Heart left ventricle (tissue), 16 donors: ENCODE data around the gene ZNF362. TPM values are rescaled to one million over a fixed set of nuclear protein-coding genes. Genes with fewer than 3 reads are reported as not detected.

Experiments used
- ATAC-seq, 4 donors: fragments of 200-7000 bp; cut with Tn5 transposase; one replicate each; pipeline ENCODE4 v1.9.1; 2020 to 2022; ENCODE audit warnings: moderate library complexity in 4 of 4, mild to moderate bottlenecking in 3 of 4, moderate number of reproducible peaks in 1 of 4
- DNase-seq, 5 donors: peaks; one replicate each; pipeline ENCODE4 v3.0.0-alpha.2; 2020
- H3K27ac ChIP-seq, 12 donors: fragments of 200-600 bp; sonication (generic) in 4 of 12; one replicate each; pipeline versions ENCODE4 v1.5.0 to v1.8.0; 2016 to 2022; ENCODE audit warnings: mild to moderate bottlenecking in 2 of 12
- H3K27me3 ChIP-seq, 9 donors: fragments of 200-600 bp; sonication (generic) in 2 of 9; one replicate each; pipeline versions ENCODE4 v1.5.1 to v1.8.0; 2016 to 2022; ENCODE audit warnings: mild to moderate bottlenecking in 3 of 9
- H3K36me3 ChIP-seq, 9 donors: fragments of 200-600 bp; sonication (generic) in 2 of 9; one replicate each; pipeline versions ENCODE4 v1.5.0 to v1.8.0; 2018 to 2022; ENCODE audit warnings: mild to moderate bottlenecking in 2 of 9
- H3K4me1 ChIP-seq, 12 donors: fragments of 200-600 bp; sonication (generic) in 4 of 12; one replicate each; pipeline versions ENCODE4 v1.5.0 to v1.8.0; 2016 to 2022; ENCODE audit warnings: mild to moderate bottlenecking in 3 of 12
- H3K4me3 ChIP-seq, 12 donors: fragments of 200-600 bp; sonication (generic) in 4 of 12; one replicate each; pipeline versions ENCODE4 v1.5.0 to v1.8.0; 2017 to 2022; ENCODE audit warnings: mild to moderate bottlenecking in 9 of 12, moderate library complexity in 4 of 12
- H3K9me3 ChIP-seq, 12 donors: fragments of 200-600 bp; sonication (generic) in 4 of 12; one replicate each; pipeline versions ENCODE4 v1.5.0 to v1.8.0; 2016 to 2022; ENCODE audit warnings: mild to moderate bottlenecking in 1 of 12
- POLR2A ChIP-seq, 2 donors: fragments of 450-650 bp; IDR thresholded peaks; one replicate each; pipeline ENCODE4 v1.6.1; 2017; ENCODE audit warnings: antibody characterized with exemption in 2 of 2, mild to moderate bottlenecking in 2 of 2, moderate library complexity in 2 of 2
- WGBS, 4 donors: extraction: QIAGEN DNeasy Blood & Tissue Kit in 2 of 4; methylation state at CpG; one replicate each; pipeline versions ENCODE4 v1.1.5 to v1.1.7; 2013 to 2018; 5-methylcytosine and 5-hydroxymethylcytosine counted together
- intact Hi-C, 10 donors: fragments of 100-400 bp; cut with DNase I; formaldehyde crosslinking; loops; one replicate each; pipeline versions ENCODE4 v1.11.1 to v1.14.2; 2022
- polyA plus RNA-seq, 2 donors: library from polyadenylated mRNA; stranded (reverse); fragments of 200-250 nt; gene quantifications; one replicate each; pipeline ENCODE4 v1.2.3, GENCODE V29; 2013
- total RNA-seq, 9 donors: library from RNA; depleted of rRNA in 2 of 9; stranded (reverse); fragments of >200 nt in 2 of 9; fragmentation: NEBNext Ultra II Directional in 3 of 9; extraction: Animal tissue kit (Norgen Biotek cat#: 25700) in 3 of 9; gene quantifications; one replicate each; pipeline versions ENCODE4 v1.1.0 to v1.2.4, GENCODE V29; 2016 to 2023
- TF ChIP-seq, protein P1 (sequence below), 12 donors: fragments of 200-600 bp; sonication (generic) in 4 of 12; IDR thresholded peaks; one replicate each; pipeline versions ENCODE4 v1.5.0 to v1.8.0; 2018 to 2022; ENCODE audit warnings: antibody characterized with exemption in 12 of 12, mild to moderate bottlenecking in 5 of 12
- donor health status: ischemic (EF 13 %, LVEDD 7.1; RV severe dilation, severe dysfunction).
- donor health status: healthy with polysubstance abuse.
- donor health status: DM: no; HTN: yes; CAD: no.
- donor health status: DM: no; HTN: no; CAD: no.
- donor health status: ischemic (EF 25% LVEDD 6.9; RV normal size, moderate dysfunction).
- donor health status: ischemic (EF 25% LVEDD 5.7; RV mildly dilated, moderate dysfunction).
- donor health status: healthy.
- donor health status: DM: yes; HTN: yes; CAD: no.
- donor health status: ischemic (EF 35%, LVEDD 5.7; RV mildly dilated, moderate dysfunction).
- donor health status: nonischemic (EF 11% LVEDD 7.7; RV severe dilation, severe dysfunction).
- donor health status: DM: yes; HTN: yes; CAD: no.
- donor health status: PGD.
- donor health status: ischemic (EF 29% LVEDD 5.4; RV normal size, mild dysfunction).
- donor health status: nonischemic (EF 23%, LVEDD 6.1; RV moderate dilation, normal function).

Gene ZNF362
- total and polyA plus RNA-seq, 11 donors: 11.1 to 39.7 (median 32.5) TPM

DNA sequence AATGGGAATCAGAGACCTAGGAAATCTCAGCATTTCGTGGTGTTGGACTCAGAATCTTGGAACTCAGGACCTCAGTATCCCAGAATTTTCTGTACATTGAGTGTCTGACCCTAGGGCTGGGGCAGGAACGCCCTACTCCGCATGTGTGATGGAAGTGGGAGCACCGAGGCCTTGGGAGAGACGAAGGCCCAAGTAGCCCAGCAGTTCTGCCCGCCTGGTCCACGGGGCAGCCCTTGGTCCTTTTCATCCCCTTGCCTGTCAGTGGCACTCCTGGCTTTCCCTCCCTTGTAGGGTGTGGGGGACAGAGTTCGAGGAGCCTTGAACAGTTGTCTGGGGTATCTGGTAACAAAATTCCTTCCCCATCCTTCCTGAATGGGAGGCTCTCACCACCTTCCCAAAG is 54.4 kb downstream of the ZNF362 start:
- Histone ChIP-seq H3K4me3 (no peak overlapping the region), H3K27me3 (peaks cover 0 to 12% (median 0%) of the 10 kb centered on the region in 9 donors), H3K36me3 (no peaks in the 10 kb centered on the region), H3K9me3 (no peaks in the 10 kb centered on the region), H3K27ac (no peak overlapping the region), H3K4me1 (peaks cover 0 to 14% (median 8%) of the 10 kb centered on the region in 12 donors)
- peak in 1 of 5 donors; percentile 13 for DNase-seq
- TF ChIP-seq, protein P1, sequence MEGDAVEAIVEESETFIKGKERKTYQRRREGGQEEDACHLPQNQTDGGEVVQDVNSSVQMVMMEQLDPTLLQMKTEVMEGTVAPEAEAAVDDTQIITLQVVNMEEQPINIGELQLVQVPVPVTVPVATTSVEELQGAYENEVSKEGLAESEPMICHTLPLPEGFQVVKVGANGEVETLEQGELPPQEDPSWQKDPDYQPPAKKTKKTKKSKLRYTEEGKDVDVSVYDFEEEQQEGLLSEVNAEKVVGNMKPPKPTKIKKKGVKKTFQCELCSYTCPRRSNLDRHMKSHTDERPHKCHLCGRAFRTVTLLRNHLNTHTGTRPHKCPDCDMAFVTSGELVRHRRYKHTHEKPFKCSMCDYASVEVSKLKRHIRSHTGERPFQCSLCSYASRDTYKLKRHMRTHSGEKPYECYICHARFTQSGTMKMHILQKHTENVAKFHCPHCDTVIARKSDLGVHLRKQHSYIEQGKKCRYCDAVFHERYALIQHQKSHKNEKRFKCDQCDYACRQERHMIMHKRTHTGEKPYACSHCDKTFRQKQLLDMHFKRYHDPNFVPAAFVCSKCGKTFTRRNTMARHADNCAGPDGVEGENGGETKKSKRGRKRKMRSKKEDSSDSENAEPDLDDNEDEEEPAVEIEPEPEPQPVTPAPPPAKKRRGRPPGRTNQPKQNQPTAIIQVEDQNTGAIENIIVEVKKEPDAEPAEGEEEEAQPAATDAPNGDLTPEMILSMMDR (IDR thresholded peaks at IDR 0.05): no peak
- TF ChIP-seq POLR2A (IDR thresholded peaks at IDR 0.05): no peak
- ATAC-seq: no peak
- intact Hi-C loops: no loop called here
- WGBS, 4 donors: 70 to 94% (median 86%) methylated on average over 7 to 8 of the region's 8 CpGs

GRCh38 chr1:33311706-33312412 is 55.6 kb downstream of the ZNF362 start:
- WGBS, 4 donors: 93 to 94% (median 93%) methylated on average over 7 of the region's 7 CpGs
- TF ChIP-seq, protein P1 (IDR thresholded peaks at IDR 0.05): no peak
- Histone ChIP-seq H3K9me3 (no peaks in the 10 kb centered on the region), H3K4me1 (peaks cover 0 to 4% (median 2%) of the 10 kb centered on the region in 12 donors), H3K4me3 (no peak overlapping the region), H3K27ac (no peak overlapping the region), H3K36me3 (no peaks in the 10 kb centered on the region), H3K27me3 (peaks cover 0 to 4% (median 0%) of the 10 kb centered on the region in 9 donors)
- ATAC-seq: peak in 1 of 4 donors; percentile 37
- intact Hi-C loops: no loop called here
- DNase-seq: peak in 1 of 5 donors; percentile 22

- DNase-seq: peak in 1 of 5 donors; percentile 16
- TF ChIP-seq, protein P1 (IDR thresholded peaks at IDR 0.05): no peak
- WGBS, 4 donors: 75 to 96% (median 87%) methylated on average over 5 of the region's 5 CpGs
Observed at GRCh38 chr1:33312413-33312749, 56.1 kb downstream of the ZNF362 start.

GRCh38 chr1:33314416-33314815 is 58.1 kb downstream of the ZNF362 start:
- H3K27ac ChIP-seq: no peak overlapping the region
- no peak overlapping the region for H3K4me3 ChIP-seq
- peak in 1 of 5 donors; percentile 14 for DNase-seq
- H3K27me3 ChIP-seq: no peaks in the 10 kb centered on the region
- no peak for TF ChIP-seq POLR2A (IDR thresholded peaks at IDR 0.05)
- TF ChIP-seq, protein P1 (IDR thresholded peaks at IDR 0.05): no peak
- ATAC-seq: no peak
- H3K36me3 ChIP-seq: no peaks in the 10 kb centered on the region
- WGBS, 4 donors: 92 to 95% (median 93%) methylated on average over 9 of the region's 9 CpGs
- H3K4me1 ChIP-seq: no peaks in the 10 kb centered on the region
- no peaks in the 10 kb centered on the region for H3K9me3 ChIP-seq
- intact Hi-C loops: no loop called here

More at GRCh38 chr1:33312413-33312749, 56.1 kb downstream of the ZNF362 start:
- Histone ChIP-seq H3K36me3 (no peaks in the 10 kb centered on the region), H3K4me1 (no peaks in the 10 kb centered on the region), H3K27me3 (no peaks in the 10 kb centered on the region), H3K4me3 (no peak overlapping the region), H3K9me3 (no peaks in the 10 kb centered on the region), H3K27ac (no peak overlapping the region)
- intact Hi-C loops: no loop called here
- no peak for ATAC-seq
